Thyroid gland (tissue), 4 donors: ENCODE results near the gene DTNBP1. TPM values are rescaled to one million over a fixed set of nuclear protein-coding genes. Genes with fewer than 3 reads are reported as not detected.
"Not testable (repeated sequence)": the region's sequence is repeated elsewhere in the genome, so short reads cannot be mapped to it uniquely, and the experiment has no call there.

Source experiments
- DNase-seq, 2 donors: peaks; one replicate each; pipeline ENCODE4 v3.0.0-alpha.2; 2019
- H3K27ac ChIP-seq, 3 donors: fragments of 200-600 bp; sonication (generic); 1 replicate in 2 of 3; 2 replicates in 1 of 3; pipeline ENCODE4 v1.5.1; 2016 to 2019; ENCODE audit warnings: mild to moderate bottlenecking in 1 of 3, moderate library complexity in 1 of 3
- H3K27me3 ChIP-seq: fragments of 200-600 bp; sonication (generic); one replicate; pipeline ENCODE4 v1.5.1; 2019
- H3K36me3 ChIP-seq, 2 donors: fragments of 200-600 bp; sonication (generic); one replicate each; pipeline ENCODE4 v1.5.1; 2016 to 2019
- H3K4me1 ChIP-seq, 2 donors: fragments of 200-600 bp; sonication (generic); one replicate each; pipeline ENCODE4 v1.5.1; 2017 to 2019
- H3K4me3 ChIP-seq, 3 donors: fragments of 200-600 bp; sonication (generic); replicated peaks in 1 of 3; 1 replicate in 2 of 3; 2 replicates in 1 of 3; pipeline ENCODE4 v1.5.1; 2016; ENCODE audit warnings: mild to moderate bottlenecking in 1 of 3
- H3K9me3 ChIP-seq: fragments of 200-600 bp; sonication (generic); one replicate; pipeline ENCODE4 v1.5.1; 2017
- CTCF ChIP-seq, 6 experiments: fragments of 200-600 bp in 3 of 6; fragments of 450-650 bp in 3 of 6; sonication (generic) in 3 of 6; IDR thresholded peaks; one replicate each; pipeline ENCODE4 v1.5.1; 2016 to 2019; ENCODE audit warnings: antibody characterized with exemption in 6 of 6, mild to moderate bottlenecking in 2 of 6, inconsistent platforms in 1 of 6, moderate library complexity in 1 of 6
- POLR2A ChIP-seq, 2 donors: fragments of 450-650 bp; IDR thresholded peaks; one replicate each; pipeline ENCODE4 v1.6.1; 2017; ENCODE audit warnings: antibody characterized with exemption in 2 of 2, mild to moderate bottlenecking in 2 of 2, moderate library complexity in 1 of 2
- WGBS, 2 donors: methylation state at CpG; one replicate each; pipeline ENCODE4 v1.1.5; 2017; 5-methylcytosine and 5-hydroxymethylcytosine counted together
- intact Hi-C: fragments of 100-400 bp; cut with DNase I; formaldehyde crosslinking; loops from one replicate; pipeline ENCODE4 v1.15.1; 2023
- total RNA-seq, 4 donors: library from RNA; depleted of rRNA; stranded (reverse); fragments of >200 nt; gene quantifications; one replicate each; pipeline ENCODE4 v1.2.3, GENCODE V29; 2016

The DTNBP1 gene
- total RNA-seq, 4 donors from 2014 or later, result 10.3 to 19.2 (median 12.2) TPM

DNA sequence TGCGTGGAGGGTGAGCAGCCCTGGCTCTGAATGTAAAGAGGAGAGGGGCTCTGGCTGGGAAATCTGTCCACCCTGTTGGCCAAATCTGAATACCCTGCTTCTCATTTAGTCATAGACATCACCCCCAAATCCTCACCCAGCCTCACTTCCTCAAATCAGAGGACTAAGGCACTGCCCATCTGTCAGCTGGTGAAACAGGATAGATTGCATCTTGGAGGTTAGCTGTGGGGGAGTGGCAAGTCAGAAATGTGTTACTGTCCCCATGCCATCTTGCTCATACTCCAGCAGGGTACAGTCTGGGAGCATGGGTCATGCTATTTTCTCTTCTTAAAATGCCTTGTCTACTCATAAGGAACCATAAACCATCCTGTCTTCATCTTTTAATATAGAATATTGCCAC lies 9.5 kb upstream of the DTNBP1 start:
- Histone ChIP-seq H3K9me3 (no peaks in the 10 kb centered on the region), H3K27me3 (no peaks in the 10 kb centered on the region), H3K4me1 (no peaks in the 10 kb centered on the region), H3K36me3 (no peaks in the 10 kb centered on the region), H3K27ac (no peak overlapping the region), H3K4me3 (no peak overlapping the region)
- TF ChIP-seq CTCF (IDR thresholded peaks at IDR 0.05) (no peak), POLR2A (IDR thresholded peaks at IDR 0.05) (no peak)
- intact Hi-C loops, result no loop called here
- WGBS, 2 donors, result 100% methylated on average over 1 of the region's 1 CpG
- no peak for DNase-seq

- Histone ChIP-seq H3K9me3 (no peaks in the 10 kb centered on the region), H3K4me1 (no peaks in the 10 kb centered on the region), H3K27ac (no peak overlapping the region), H3K36me3 (no peaks in the 10 kb centered on the region), H3K4me3 (no peak overlapping the region), H3K27me3 (no peaks in the 10 kb centered on the region)
- WGBS, 2 donors, result 48 to 60% methylated on average over 2 of the region's 2 CpGs
- intact Hi-C loops, result no loop called here
- TF ChIP-seq POLR2A (IDR thresholded peaks at IDR 0.05), result no peak
- no peak for TF ChIP-seq CTCF (IDR thresholded peaks at IDR 0.05)
- DNase-seq, result no peak
Observed at GRCh38 chr6:15668918-15669317, 6.1 kb upstream of the DTNBP1 start.

- H3K4me3 ChIP-seq, intact Hi-C loops, H3K9me3 ChIP-seq, H3K36me3 ChIP-seq, H3K4me1 ChIP-seq, H3K27me3 ChIP-seq, DNase-seq, H3K27ac ChIP-seq: not testable (repeated sequence)
- 95% methylated on average over 2 to 3 of the region's 4 CpGs for WGBS, 2 donors
Observed at GRCh38 chr6:15666896-15667295, 4.1 kb upstream of the DTNBP1 start.

- no peaks in the 10 kb centered on the region for H3K36me3 ChIP-seq
- H3K27me3 ChIP-seq, result no peaks in the 10 kb centered on the region
Observed at GRCh38 chr6:15665237-15665636, 2.4 kb upstream of the DTNBP1 start.

DNA sequence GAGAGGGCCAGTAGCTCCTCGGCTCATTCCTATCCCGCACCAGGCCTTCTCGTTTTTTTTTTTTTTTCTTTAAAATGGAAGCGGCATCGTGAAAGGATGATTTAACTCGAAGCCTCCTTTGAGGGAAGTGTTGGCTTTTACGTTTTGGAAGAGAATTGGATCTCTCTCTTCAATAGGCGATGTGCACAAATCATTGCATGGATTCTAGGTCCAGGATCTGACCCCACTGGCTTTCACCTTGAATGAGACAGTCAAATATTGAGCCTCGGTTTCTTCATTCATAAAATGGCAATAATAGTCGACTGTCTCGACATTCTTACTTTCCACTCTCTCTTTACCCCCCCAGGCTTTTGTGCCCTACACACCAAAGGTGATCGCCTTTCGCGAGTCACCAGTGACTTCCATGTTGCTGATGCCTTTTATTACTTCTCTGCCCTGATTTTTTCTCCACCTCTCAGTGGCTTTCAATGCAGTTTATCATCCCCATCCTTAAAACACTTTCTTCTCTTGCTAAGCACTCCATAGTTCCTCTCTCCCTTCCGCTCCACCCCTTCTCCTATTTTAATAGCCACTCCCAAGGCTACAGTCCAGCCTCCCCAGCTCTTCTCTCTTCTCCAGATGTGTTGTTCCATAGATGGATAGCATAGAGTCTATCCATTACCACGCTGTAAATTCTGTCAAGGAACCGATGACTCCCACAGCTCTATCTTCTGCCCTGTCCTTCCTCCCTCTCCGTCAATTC lies 473 bp upstream of the DTNBP1 start:
- peaks cover 0 to 12% of the 10 kb centered on the region in 2 donors for H3K4me1 ChIP-seq
- H3K27me3 ChIP-seq, result no peaks in the 10 kb centered on the region
- no peaks in the 10 kb centered on the region for H3K36me3 ChIP-seq
- intact Hi-C loops, result no loop called here
- 46 to 48% methylated on average over 18 of the region's 18 CpGs for WGBS, 2 donors
- no peak for DNase-seq
- no peak overlapping the region for H3K27ac ChIP-seq
- TF ChIP-seq CTCF (IDR thresholded peaks at IDR 0.05) (no peak), POLR2A (IDR thresholded peaks at IDR 0.05) (no peak)
- H3K4me3 ChIP-seq, result peak overlapping the region; percentile 72 to 98 (median 92)
- H3K9me3 ChIP-seq, result no peaks in the 10 kb centered on the region

More at GRCh38 chr6:15665237-15665636, 2.4 kb upstream of the DTNBP1 start:
- H3K4me1 ChIP-seq, result peaks cover 0 to 12% of the 10 kb centered on the region in 2 donors
- H3K27ac ChIP-seq, result no peak overlapping the region
- H3K4me3 ChIP-seq, result no peak overlapping the region
- intact Hi-C loops, result no loop called here
- H3K9me3 ChIP-seq, result no peaks in the 10 kb centered on the region
- TF ChIP-seq POLR2A (IDR thresholded peaks at IDR 0.05), result no peak
- TF ChIP-seq CTCF (IDR thresholded peaks at IDR 0.05), result no peak
- DNase-seq, result no peak
